BJ (cell line): ENCODE results near the gene DCT. TPM values are rescaled to one million over a fixed set of nuclear protein-coding genes. Genes with fewer than 3 reads are reported as not detected.

Experiments used
- CTCF ChIA-PET: fragments of 350-600 bp; formaldehyde crosslinking; extraction: SDS; loops from one replicate; lab custom pipeline; 2021; ENCODE audit warnings: antibody characterized with exemption, inconsistent platforms; lab: Yijun Ruan, JAX
- POLR2A ChIA-PET: fragments of 300-600 bp; sonication (Branson Sonifier 250); formaldehyde crosslinking; extraction: SDS; loops from one replicate; lab custom pipeline; 2021; ENCODE audit warnings: antibody characterized with exemption; lab: Charles Lee
- DNase-seq: peaks from one replicate; pipeline ENCODE4 v3.0.0-alpha.2; 2011; ENCODE audit warnings: low read depth
- H3K27me3 ChIP-seq: 2 replicates; pipeline ENCODE4 v1.6.0; 2011; ENCODE audit warnings: low read length; ENCODE audit not compliant: control insufficient read depth, insufficient read depth
- H3K36me3 ChIP-seq: 2 replicates; pipeline ENCODE4 v1.5.1; 2011; ENCODE audit warnings: low read length; ENCODE audit not compliant: control insufficient read depth, insufficient read depth
- H3K4me3 ChIP-seq: 2 replicates; pipeline ENCODE4 v1.5.1; 2011; ENCODE audit warnings: low read depth, mild to moderate bottlenecking, control low read depth, low read length
- CTCF ChIP-seq: IDR thresholded peaks from 2 replicates; pipeline ENCODE4 v1.5.1; 2011; ENCODE audit warnings: low read depth, mild to moderate bottlenecking, control low read depth, inconsistent platforms, low read length, moderate library complexity; ENCODE audit not compliant: insufficient read depth
- polyA plus RNA-seq: library from polyadenylated mRNA; depleted of rRNA; stranded (reverse); fragments of >200 nt; gene quantifications from 2 replicates; pipeline ENCODE4 v1.2.3, GENCODE V29; 2011

The DCT gene
- polyA plus RNA-seq, 1 experiment, result not detected

- TF ChIP-seq CTCF, result no peak
- CTCF ChIA-PET, result interaction anchor here (0.7 kb wide), 1 partner anchor 43 kb away, joined by 3 read pairs; no protein-coding TSS in a partner anchor
- no peak for DNase-seq
- POLR2A ChIA-PET, result no interaction called here
- no peak overlapping the region for H3K4me3 ChIP-seq
- no peaks in the 10 kb centered on the region for H3K36me3 ChIP-seq
- H3K27me3 ChIP-seq, result no peaks in the 10 kb centered on the region
Measured at GRCh38 chr13:94480672-94481145, 1.2 kb upstream of the DCT start.

GRCh38 chr13:94478913-94479312 lies 569 bp downstream of the DCT start:
- Histone ChIP-seq H3K4me3 (no peak overlapping the region), H3K27me3 (no peaks in the 10 kb centered on the region), H3K36me3 (no peaks in the 10 kb centered on the region)
- TF ChIP-seq CTCF, result no peak
- ChIA-PET CTCF (no interaction called here), POLR2A (interaction anchor here (0.6 kb wide), 1 partner anchor 1037 kb away, joined by 3 read pairs; no protein-coding TSS in a partner anchor)
- DNase-seq, result no peak

GRCh38 chr13:94470126-94470525 lies 9.4 kb downstream of the DCT start:
- no peak for TF ChIP-seq CTCF
- CTCF ChIA-PET, result interaction anchor here (0.7 to 1.1 kb wide), 2 partner anchors 8 to 16 kb away, joined by 3 to 4 read pairs; no protein-coding TSS in a partner anchor
- H3K27me3 ChIP-seq, result no peaks in the 10 kb centered on the region

GRCh38 chr13:94464771-94465170 lies 14.7 kb downstream of the DCT start:
- no peak for DNase-seq
- no peak overlapping the region for H3K4me3 ChIP-seq
- no peaks in the 10 kb centered on the region for H3K36me3 ChIP-seq
- H3K27me3 ChIP-seq, result no peaks in the 10 kb centered on the region
- TF ChIP-seq CTCF, result no peak
- CTCF ChIA-PET, result no interaction called here
- POLR2A ChIA-PET, result no interaction called here

More at GRCh38 chr13:94470126-94470525, 9.4 kb downstream of the DCT start:
- DNase-seq, result no peak
- POLR2A ChIA-PET, result no interaction called here
- Histone ChIP-seq H3K4me3 (no peak overlapping the region), H3K36me3 (no peaks in the 10 kb centered on the region)

- ChIA-PET CTCF (interaction anchor here (1.1 kb wide), 1 partner anchor 7 kb away, joined by 4 read pairs; no protein-coding TSS in a partner anchor), POLR2A (no interaction called here)
- H3K36me3 ChIP-seq, result no peaks in the 10 kb centered on the region
- no peak for DNase-seq
- TF ChIP-seq CTCF, result no peak
- no peak overlapping the region for H3K4me3 ChIP-seq
- H3K27me3 ChIP-seq, result no peaks in the 10 kb centered on the region
Measured at GRCh38 chr13:94462670-94463069, 16.8 kb downstream of the DCT start.
